AG09309 (cell line): Measurements from ENCODE around the gene CA6.

Source experiments
- DNase-seq: peaks from one replicate; pipeline ENCODE4 v3.0.0-alpha.2; 2010; ENCODE audit warnings: low read depth
- H3K4me3 ChIP-seq: 2 replicates; pipeline ENCODE4 v1.5.1; 2011; ENCODE audit warnings: mild to moderate bottlenecking, low read depth, low read length, moderate library complexity; ENCODE audit not compliant: control insufficient read depth
- CTCF ChIP-seq: IDR thresholded peaks from 2 replicates; pipeline ENCODE4 v1.5.1; 2011; ENCODE audit warnings: mild to moderate bottlenecking, low read depth, low read length, inconsistent platforms; ENCODE audit not compliant: insufficient read depth, control insufficient read depth; ENCODE audit errors: missing control alignments

CA6 gene

GRCh38 chr1:8905582-8906191 is 40.0 kb upstream of the CA6 start:
- no peak for DNase-seq
- no peak for TF ChIP-seq CTCF
- H3K4me3 ChIP-seq = no peak overlapping the region

- DNase-seq = no peak
- TF ChIP-seq CTCF = no peak
- no peak overlapping the region for H3K4me3 ChIP-seq
Measured at GRCh38 chr1:8908388-8909151, 37.1 kb upstream of the CA6 start.

GRCh38 chr1:8910331-8910730 is 35.3 kb upstream of the CA6 start:
- H3K4me3 ChIP-seq = no peak overlapping the region
- no peak for DNase-seq
- TF ChIP-seq CTCF = no peak

- TF ChIP-seq CTCF = no peak
- no peak for DNase-seq
Measured at GRCh38 chr1:8910914-8911313, 34.8 kb upstream of the CA6 start.

GRCh38 chr1:8911416-8912309 is 34.0 kb upstream of the CA6 start:
- no peak for TF ChIP-seq CTCF
- no peak overlapping the region for H3K4me3 ChIP-seq
- no peak for DNase-seq

More at GRCh38 chr1:8910914-8911313, 34.8 kb upstream of the CA6 start:
- no peak overlapping the region for H3K4me3 ChIP-seq

- no peak for DNase-seq
- TF ChIP-seq CTCF = no peak
- H3K4me3 ChIP-seq = no peak overlapping the region
Measured at GRCh38 chr1:8913457-8913856, 32.2 kb upstream of the CA6 start.
